HEK293T (cell line): ENCODE results near the gene WDR5B.

Source experiments
- CTCF ChIA-PET: fragments of 350-600 bp; formaldehyde crosslinking; extraction: SDS; loops from one replicate; lab custom pipeline; 2021; ENCODE audit warnings: antibody characterized with exemption, inconsistent platforms; lab: Yijun Ruan, JAX
- POLR2A ChIA-PET: fragments of 350-600 bp; formaldehyde crosslinking; extraction: SDS; loops from one replicate; lab custom pipeline; 2020; ENCODE audit warnings: antibody characterized with exemption, inconsistent platforms; lab: Yijun Ruan, JAX
- DNase-seq: peaks from one replicate; pipeline ENCODE4 v3.0.0; 2012; ENCODE audit warnings: mixed read lengths; ENCODE audit errors: extremely low spot score
- ARNT ChIP-seq: fragments of 450-650 bp; IDR thresholded peaks from 2 replicates; pipeline ENCODE4 v1.6.1; 2017; ENCODE audit warnings: mild to moderate bottlenecking
- BHLHE40 ChIP-seq: fragments of 450-650 bp; IDR thresholded peaks from 2 replicates; pipeline ENCODE4 v1.6.1; 2016; ENCODE audit warnings: mild to moderate bottlenecking, moderate library complexity, borderline replicate concordance
- CTBP1 ChIP-seq: fragments of 450-650 bp; IDR thresholded peaks from 2 replicates; pipeline ENCODE4 v1.6.1; 2016; ENCODE audit warnings: borderline replicate concordance
- ELF4 ChIP-seq: fragments of 450-650 bp; IDR thresholded peaks from 2 replicates; pipeline ENCODE4 v1.6.1; 2017; ENCODE audit warnings: antibody characterized with exemption
- FOXA1 ChIP-seq: fragments of 450-650 bp; IDR thresholded peaks from 2 replicates; pipeline ENCODE4 v1.6.1; 2016; ENCODE audit warnings: mild to moderate bottlenecking
- FOXK2 ChIP-seq: fragments of 450-650 bp; IDR thresholded peaks from 2 replicates; pipeline ENCODE4 v1.6.1; 2016; ENCODE audit warnings: mild to moderate bottlenecking
- FOXM1 ChIP-seq: fragments of 450-650 bp; IDR thresholded peaks from 2 replicates; pipeline ENCODE4 v1.6.1; 2017; ENCODE audit warnings: mild to moderate bottlenecking, borderline replicate concordance
- HDGF ChIP-seq: fragments of 450-650 bp; IDR thresholded peaks from 2 replicates; pipeline ENCODE4 v1.6.1; 2017; ENCODE audit warnings: antibody characterized with exemption, borderline replicate concordance
- L3MBTL2 ChIP-seq: fragments of 450-650 bp; conservative IDR thresholded peaks from 2 replicates; pipeline ENCODE4 v1.6.1; 2016; ENCODE audit warnings: mild to moderate bottlenecking
- LEF1 ChIP-seq: fragments of 450-650 bp; IDR thresholded peaks from 2 replicates; pipeline ENCODE4 v1.6.1; 2017; ENCODE audit warnings: mild to moderate bottlenecking, borderline replicate concordance
- NFRKB ChIP-seq: fragments of 450-650 bp; IDR thresholded peaks from 2 replicates; pipeline ENCODE4 v1.6.1; 2016; ENCODE audit warnings: mild to moderate bottlenecking, moderate library complexity
- PKNOX1 ChIP-seq: fragments of 450-650 bp; IDR thresholded peaks from 2 replicates; pipeline ENCODE4 v1.6.1; 2016
- SP1 ChIP-seq: fragments of 450-650 bp; IDR thresholded peaks from 2 replicates; pipeline ENCODE4 v1.6.1; 2017
- SUZ12 ChIP-seq: fragments of 450-650 bp; IDR thresholded peaks from 2 replicates; pipeline ENCODE4 v1.6.1; 2016; ENCODE audit warnings: mild to moderate bottlenecking
- TARDBP ChIP-seq: fragments of 450-650 bp; IDR thresholded peaks from 2 replicates; pipeline ENCODE4 v1.6.1; 2016
- ZNF384 ChIP-seq: fragments of 450-650 bp; IDR thresholded peaks from 2 replicates; pipeline ENCODE4 v1.6.1; 2016

Gene WDR5B

GRCh38 chr3:122406198-122406597, 9.7 kb downstream of the WDR5B start:
- TF ChIP-seq TARDBP: no peak
- TF ChIP-seq NFRKB: no peak
- TF ChIP-seq CTBP1: no peak
- no peak for TF ChIP-seq SUZ12
- TF ChIP-seq FOXM1: no peak
- TF ChIP-seq FOXA1: no peak
- TF ChIP-seq L3MBTL2: no peak
- no peak for TF ChIP-seq ZNF384
- no peak for TF ChIP-seq PKNOX1
- TF ChIP-seq FOXK2: no peak
- no peak for TF ChIP-seq LEF1
- no peak for TF ChIP-seq ELF4
- TF ChIP-seq SP1: no peak
- TF ChIP-seq HDGF: no peak
- TF ChIP-seq BHLHE40: no peak
- TF ChIP-seq ARNT: no peak
- DNase-seq: no peak
- ChIA-PET POLR2A (interaction anchor here (2.7 kb wide), 1 partner anchor 23 kb away, joined by 11 read pairs; the partner anchor contains the start of genes FAM162A and MIX23), CTCF (interaction anchor here (0.9 kb wide), 1 partner anchor 13 kb away, joined by 4 read pairs; no protein-coding TSS in a partner anchor)

GRCh38 chr3:122405015-122405414, 10.8 kb downstream of the WDR5B start:
- DNase-seq: no peak
- TF ChIP-seq SUZ12: no peak
- TF ChIP-seq ELF4: no peak
- TF ChIP-seq PKNOX1: no peak
- POLR2A ChIA-PET: interaction anchor here (1.0 kb wide), 1 partner anchor 11 kb away, joined by 5 read pairs; the partner anchor contains the start of gene WDR5B
- CTCF ChIA-PET: no interaction called here

DNA sequence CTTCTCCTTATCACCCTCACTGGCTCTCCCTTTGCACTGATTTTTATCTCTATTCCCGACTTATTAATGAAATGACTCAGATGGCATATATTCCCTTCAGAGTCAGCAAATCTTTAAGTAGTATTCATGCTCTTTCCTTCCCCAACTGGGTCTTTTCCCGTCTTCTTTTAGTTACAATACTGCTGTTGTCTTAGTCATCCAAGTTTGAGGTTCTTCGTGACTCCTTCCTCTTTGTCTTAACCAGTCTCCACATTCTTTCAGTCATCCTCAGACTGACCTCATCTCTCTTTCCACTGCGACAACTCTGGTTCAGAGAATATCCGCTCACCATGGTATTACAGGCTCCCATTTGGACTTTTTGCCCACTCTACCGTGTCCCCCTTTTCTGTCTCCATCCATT, 12.4 kb downstream of the WDR5B start:
- POLR2A ChIA-PET: no interaction called here
- no peak for TF ChIP-seq ARNT
- TF ChIP-seq HDGF: no peak
- TF ChIP-seq TARDBP: no peak
- TF ChIP-seq PKNOX1: no peak
- TF ChIP-seq FOXM1: no peak
- TF ChIP-seq LEF1: no peak
- TF ChIP-seq SUZ12: no peak
- CTCF ChIA-PET: no interaction called here
- no peak for DNase-seq

GRCh38 chr3:122398920-122399319, 16.9 kb downstream of the WDR5B start:
- POLR2A ChIA-PET: interaction anchor here (0.9 kb wide), 1 partner anchor 15 kb away, joined by 3 read pairs; the partner anchor contains the start of gene FAM162A
- TF ChIP-seq PKNOX1 (no peak), L3MBTL2 (no peak), ZNF384 (no peak), LEF1 (no peak), BHLHE40 (no peak)
- CTCF ChIA-PET: no interaction called here
- DNase-seq: no peak

- POLR2A ChIA-PET: no interaction called here
- DNase-seq: no peak
- CTCF ChIA-PET: no interaction called here
- TF ChIP-seq LEF1 (no peak), L3MBTL2 (no peak), ARNT (no peak), TARDBP (no peak), FOXM1 (no peak), NFRKB (no peak), CTBP1 (no peak)
Measured at GRCh38 chr3:122397201-122397600, 18.7 kb downstream of the WDR5B start.

GRCh38 chr3:122396511-122396910, 19.4 kb downstream of the WDR5B start:
- no peak for DNase-seq
- CTCF ChIA-PET: no interaction called here
- POLR2A ChIA-PET: no interaction called here
- TF ChIP-seq HDGF (no peak), NFRKB (no peak), LEF1 (no peak), PKNOX1 (no peak), TARDBP (no peak), FOXM1 (no peak), CTBP1 (no peak), ELF4 (no peak), ARNT (no peak), BHLHE40 (no peak), SP1 (no peak), ZNF384 (no peak)
